H1 (cell line): ENCODE measurements around the gene KRTAP12-3. TPM values are rescaled to one million over a fixed set of nuclear protein-coding genes. Genes with fewer than 3 reads are reported as not detected.
A peak's percentile ranks its signal among the peaks of the same experiment; 100 is the strongest.

Source experiments
- CTCF ChIA-PET: fragments of 300-600 bp; sonication (Branson Sonifier 250); formaldehyde crosslinking; loops from one replicate; lab custom pipeline; 2021; ENCODE audit not compliant: partially characterized antibody; lab: Charles Lee
- POLR2A ChIA-PET: fragments of 300-600 bp; sonication (Branson Sonifier 250); formaldehyde crosslinking; loops from one replicate; lab custom pipeline; 2021; ENCODE audit warnings: inconsistent platforms; ENCODE audit not compliant: partially characterized antibody; lab: Charles Lee
- DNase-seq, 2 experiments: peaks; one replicate each; pipeline versions ENCODE4 v3.0.0 to v3.0.0-alpha.2; 2010 to 2022; ENCODE audit warnings: low spot score in 2 of 2, low read depth in 1 of 2, mixed read lengths in 1 of 2
- FAIRE-seq: peaks from 2 replicates; lab custom pipeline; 2011; peaks lifted over from hg19 to GRCh38; lab: Jason Lieb, UNC
- H2AFZ ChIP-seq: 2 replicates; pipeline ENCODE4 v1.8.1; 2012; ENCODE audit warnings: low read length, inconsistent platforms
- H2AK5ac ChIP-seq: 2 replicates; pipeline ENCODE4 v1.6.1; 2013; ENCODE audit warnings: low read depth, low read length
- H2BK120ac ChIP-seq: replicated peaks from 2 replicates; pipeline ENCODE3; 2013; ENCODE audit warnings: low read depth, low read length, inconsistent platforms
- H2BK12ac ChIP-seq: 2 replicates; pipeline ENCODE4 v1.6.1; 2013; ENCODE audit warnings: low read depth, low read length
- H2BK15ac ChIP-seq: 2 replicates; pipeline ENCODE4 v1.6.1; 2013; ENCODE audit warnings: low read length
- H2BK20ac ChIP-seq: 2 replicates; pipeline ENCODE4 v1.6.1; 2013; ENCODE audit warnings: low read length
- H2BK5ac ChIP-seq: 2 replicates; pipeline ENCODE4 v1.6.1; 2013; ENCODE audit warnings: low read depth, low read length
- H3K14ac ChIP-seq: 2 replicates; pipeline ENCODE4 v1.6.1; 2013; ENCODE audit warnings: inconsistent platforms; ENCODE audit not compliant: insufficient read length
- H3K18ac ChIP-seq: 2 replicates; pipeline ENCODE4 v1.6.1; 2013; ENCODE audit warnings: low read length; ENCODE audit errors: extremely low read depth
- H3K23ac ChIP-seq: 2 replicates; pipeline ENCODE4 v1.6.1; 2013; ENCODE audit warnings: inconsistent platforms; ENCODE audit not compliant: insufficient read length
- H3K23me2 ChIP-seq: 2 replicates; pipeline ENCODE4 v1.6.1; 2013; ENCODE audit warnings: low read depth, low read length
- H3K27ac ChIP-seq: 2 replicates; pipeline ENCODE4 v1.6.1; 2011; ENCODE audit warnings: low read depth, low read length, inconsistent platforms
- H3K27me3 ChIP-seq, 4 experiments: replicated peaks in 1 of 4; 1 replicate in 1 of 4; 2 replicates in 3 of 4; pipeline versions ENCODE4 v1.6.1 to v1.8.1; 2011 to 2013; ENCODE audit warnings: low read length in 3 of 4, mild to moderate bottlenecking in 3 of 4, inconsistent platforms in 2 of 4, mixed read lengths in 2 of 4, moderate library complexity in 1 of 4; ENCODE audit not compliant: control insufficient read depth in 3 of 4, insufficient read depth in 3 of 4; ENCODE audit errors: extremely low read depth in 1 of 4
- H3K36me3 ChIP-seq, 4 experiments: 2 replicates each; pipeline versions ENCODE4 v1.6.1 to v1.8.1; 2011 to 2013; ENCODE audit warnings: mild to moderate bottlenecking in 4 of 4, low read length in 3 of 4, moderate library complexity in 2 of 4, control low read depth in 1 of 4, inconsistent platforms in 1 of 4; ENCODE audit not compliant: insufficient read depth in 4 of 4, control insufficient read depth in 2 of 4
- H3K4ac ChIP-seq: replicated peaks from 2 replicates; pipeline ENCODE3; 2013; ENCODE audit warnings: low read length, low read depth, mixed read lengths, inconsistent platforms; ENCODE audit not compliant: insufficient read length
- H3K4me1 ChIP-seq, 4 experiments: replicated peaks in 1 of 4; 1 replicate in 1 of 4; 2 replicates in 3 of 4; pipeline versions ENCODE4 v1.6.1 to v1.8.1; 2011 to 2013; ENCODE audit warnings: low read length in 3 of 4, inconsistent platforms in 2 of 4, mixed read lengths in 1 of 4; ENCODE audit not compliant: insufficient read depth in 4 of 4, control insufficient read depth in 3 of 4
- H3K4me2 ChIP-seq, 2 experiments: 2 replicates each; pipeline versions ENCODE4 v1.6.1 to v1.8.1; 2011 to 2013; ENCODE audit warnings: low read depth in 2 of 2, low read length in 2 of 2, control low read depth in 1 of 2, inconsistent platforms in 1 of 2, mild to moderate bottlenecking in 1 of 2; ENCODE audit not compliant: insufficient read depth in 1 of 2
- H3K4me3 ChIP-seq, 4 experiments: fragments of 200-600, 300-600 bp in 1 of 4; sonication (generic), shearing (Covaris generic), sonication (Bioruptor Twin) in 1 of 4; 2 replicates each; pipeline versions ENCODE4 v1.5.1 to v1.8.1; 2011 to 2016; ENCODE audit warnings: low read length in 4 of 4, low read depth in 3 of 4, control low read depth in 2 of 4, inconsistent platforms in 2 of 4, mild to moderate bottlenecking in 2 of 4, mixed read lengths in 1 of 4, moderate library complexity in 1 of 4; ENCODE audit not compliant: insufficient read depth in 2 of 4; ENCODE audit errors: extremely low read depth in 1 of 4
- H3K56ac ChIP-seq: replicated peaks from 2 replicates; pipeline ENCODE3; 2013; ENCODE audit warnings: low read depth, mild to moderate bottlenecking, mixed read lengths, low read length, inconsistent platforms; ENCODE audit not compliant: insufficient read length
- H3K79me1 ChIP-seq: 2 replicates; pipeline ENCODE4 v1.6.1; 2013; ENCODE audit warnings: low read depth, low read length, control low read depth
- H3K79me2 ChIP-seq, 2 experiments: 2 replicates each; pipeline versions ENCODE4 v1.6.1 to v1.8.1; 2012 to 2013; ENCODE audit warnings: low read length in 2 of 2, mild to moderate bottlenecking in 2 of 2, inconsistent platforms in 1 of 2; ENCODE audit not compliant: insufficient read depth in 2 of 2, control insufficient read depth in 1 of 2
- H3K9ac ChIP-seq, 4 experiments: replicated peaks in 1 of 4; 1 replicate in 1 of 4; 2 replicates in 3 of 4; pipeline versions ENCODE4 v1.6.1 to v1.8.1; 2011 to 2013; ENCODE audit warnings: low read depth in 3 of 4, low read length in 3 of 4, control low read depth in 2 of 4, mild to moderate bottlenecking in 2 of 4, moderate library complexity in 2 of 4, inconsistent platforms in 1 of 4; ENCODE audit errors: extremely low read depth in 1 of 4
- H3K9me3 ChIP-seq, 2 experiments: 2 replicates each; pipeline versions ENCODE4 v1.6.1 to v1.8.1; 2012 to 2013; ENCODE audit warnings: mild to moderate bottlenecking in 2 of 2, moderate library complexity in 2 of 2, control low read depth in 1 of 2, inconsistent platforms in 1 of 2, low read depth in 1 of 2, low read length in 1 of 2, mixed read lengths in 1 of 2; ENCODE audit not compliant: insufficient read depth in 2 of 2
- H4K20me1 ChIP-seq, 2 experiments: replicated peaks in 1 of 2; 2 replicates each; pipeline versions ENCODE3 to v1.8.1; 2011 to 2013; ENCODE audit warnings: inconsistent platforms in 2 of 2, low read length in 2 of 2, mild to moderate bottlenecking in 1 of 2; ENCODE audit not compliant: insufficient read depth in 2 of 2, control insufficient read depth in 1 of 2
- H4K5ac ChIP-seq: 2 replicates; pipeline ENCODE4 v1.6.1; 2013; ENCODE audit warnings: low read length, low read depth, mixed read lengths, inconsistent platforms; ENCODE audit not compliant: insufficient read length
- H4K8ac ChIP-seq: 2 replicates; pipeline ENCODE4 v1.8.0; 2013; ENCODE audit warnings: mild to moderate bottlenecking, moderate library complexity, low read length, inconsistent platforms; ENCODE audit not compliant: insufficient read depth; ENCODE audit errors: extremely low read depth
- H4K91ac ChIP-seq: replicated peaks from 2 replicates; pipeline ENCODE3; 2013; ENCODE audit warnings: low read length, mixed read lengths, inconsistent platforms; ENCODE audit not compliant: insufficient read length
- CHD2 ChIP-seq: IDR thresholded peaks from 2 replicates; pipeline ENCODE4 v1.6.1; 2012; ENCODE audit warnings: low read length, improper control_type of control experiment
- CTBP2 ChIP-seq: IDR thresholded peaks from 2 replicates; pipeline ENCODE4 v1.7.0; 2011; ENCODE audit warnings: borderline replicate concordance, mild to moderate bottlenecking, moderate library complexity, mixed read lengths, low read length; ENCODE audit not compliant: insufficient read depth, insufficient read length
- JUN ChIP-seq: IDR thresholded peaks from 2 replicates; pipeline ENCODE4 v1.6.1; 2011; ENCODE audit warnings: low read depth, mild to moderate bottlenecking, improper control_type of control experiment, low read length
- KDM4A ChIP-seq: IDR thresholded peaks from one replicate; pipeline ENCODE4 v1.7.1; 2012; ENCODE audit warnings: low read depth, mild to moderate bottlenecking, moderate library complexity, low read length, inconsistent platforms; ENCODE audit not compliant: severe bottlenecking
- SIN3A ChIP-seq, 2 experiments: IDR thresholded peaks in 1 of 2; conservative IDR thresholded peaks in 1 of 2; 2 replicates each; pipeline ENCODE4 v1.6.1; 2011 to 2012; ENCODE audit warnings: low read length in 2 of 2, improper control_type of control experiment in 1 of 2, low read depth in 1 of 2, mild to moderate bottlenecking in 1 of 2
- SP4 ChIP-seq: IDR thresholded peaks from 2 replicates; pipeline ENCODE4 v1.6.1; 2012; ENCODE audit warnings: low read length, inconsistent platforms
- TBP ChIP-seq: IDR thresholded peaks from 2 replicates; pipeline ENCODE4 v1.6.1; 2011; ENCODE audit warnings: low read depth, low read length, improper control_type of control experiment
- YY1 ChIP-seq: IDR thresholded peaks from 2 replicates; pipeline ENCODE4 v1.6.1; 2011; ENCODE audit warnings: low read depth, mild to moderate bottlenecking, low read length
- WGBS, 2 experiments: shearing (Covaris generic) in 1 of 2; methylation state at CpG; one replicate each; pipeline versions ENCODE4 v1.1.6 to v1.1.7; 2013 to 2015; ENCODE audit warnings: low lambda C conversion rate in 2 of 2, mixed read lengths in 2 of 2, inconsistent platforms in 1 of 2, low coverage in 1 of 2, missing lambda C conversion rate in 1 of 2; ENCODE audit not compliant: insufficient replicate concordance in 2 of 2, insufficient coverage in 1 of 2, insufficient read length in 1 of 2; ENCODE audit errors: extremely low coverage in 1 of 2, missing lambda C conversion rate in 1 of 2; 5-methylcytosine and 5-hydroxymethylcytosine counted together
- polyA plus RNA-seq, 7 experiments: library from polyadenylated mRNA; depleted of rRNA in 3 of 7; stranded (reverse) in 5 of 7; unstranded in 2 of 7; fragments of >200 nt in 5 of 7; fragments of 200-250 nt in 2 of 7; gene quantifications; 1 replicate in 5 of 7; 2 replicates in 1 of 7; 4 replicates in 1 of 7; pipeline versions ENCODE4 v1.2.1 to v1.2.3, GENCODE V29; 2011 to 2013; ENCODE audit warnings: missing spikeins in 2 of 7, mixed read lengths in 2 of 7
- total RNA-seq: library from RNA; stranded (reverse); fragmentation: NEBNext Ultra II Directional; extraction: Animal tissue kit (Norgen Biotek cat#: 25700); gene quantifications from 2 replicates; pipeline ENCODE4 v1.2.1, GENCODE V29; 2021
- TF ChIP-seq, protein P1 (sequence below): IDR thresholded peaks from 2 replicates; pipeline ENCODE4 v1.6.1; 2012; ENCODE audit warnings: inconsistent platforms
- TF ChIP-seq, protein P2 (sequence below): IDR thresholded peaks from 2 replicates; pipeline ENCODE4 v1.6.1; 2011; ENCODE audit warnings: low read depth, mild to moderate bottlenecking, low read length; ENCODE audit not compliant: insufficient read depth

KRTAP12-3 gene
- total and polyA plus RNA-seq, 2 of the 8 experiments (the other 6 are each of a cell fraction or from before 2014, with no cell fraction given), result not detected

DNA sequence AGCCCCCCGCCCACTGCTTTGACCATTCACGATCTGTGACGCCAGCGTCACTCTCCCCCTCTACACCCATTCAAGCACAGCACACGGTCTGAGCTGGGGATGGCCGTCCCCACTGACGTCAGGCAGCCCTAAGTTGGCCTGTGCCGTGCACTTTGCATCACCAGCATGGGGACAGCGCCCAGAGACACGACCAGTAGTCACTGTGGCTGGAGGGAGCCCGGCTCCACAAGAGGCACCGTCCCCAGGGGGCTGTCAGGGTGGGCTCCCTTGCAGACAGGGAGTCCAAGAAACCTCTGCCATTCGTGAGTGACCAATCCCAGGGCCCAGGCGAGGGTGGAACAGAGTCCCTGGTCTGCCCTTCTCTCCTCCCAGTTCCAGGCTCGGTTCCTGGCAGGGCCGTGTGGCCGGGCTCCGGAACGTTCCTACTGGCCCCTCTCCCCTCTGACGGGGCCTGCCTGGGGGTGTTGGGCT is 43.5 kb upstream of the KRTAP12-3 start:
- H4K8ac ChIP-seq, result peak overlapping the region; percentile 82
- H3K23me2 ChIP-seq, result no peaks in the 10 kb centered on the region
- no peak overlapping the region for H3K4me3 ChIP-seq
- peaks cover 0 to 1% of the 10 kb centered on the region in 2 experiments for H4K20me1 ChIP-seq
- no peak overlapping the region for H3K9ac ChIP-seq
- TF ChIP-seq, protein P1, sequence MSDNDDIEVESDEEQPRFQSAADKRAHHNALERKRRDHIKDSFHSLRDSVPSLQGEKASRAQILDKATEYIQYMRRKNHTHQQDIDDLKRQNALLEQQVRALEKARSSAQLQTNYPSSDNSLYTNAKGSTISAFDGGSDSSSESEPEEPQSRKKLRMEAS, result no peak
- TF ChIP-seq SIN3A (conservative IDR thresholded peaks at IDR 0.05 in 1 of 2, IDR thresholded peaks at IDR 0.05 in 1 of 2; ENCODE audit: low read depth in 1 of 2, low read length in 2 of 2) (no peak), TBP (no peak), YY1 (no peak), KDM4A (no peak), CHD2 (no peak), CTBP2 (no peak), SP4 (no peak), JUN (no peak)
- TF ChIP-seq, protein P2, sequence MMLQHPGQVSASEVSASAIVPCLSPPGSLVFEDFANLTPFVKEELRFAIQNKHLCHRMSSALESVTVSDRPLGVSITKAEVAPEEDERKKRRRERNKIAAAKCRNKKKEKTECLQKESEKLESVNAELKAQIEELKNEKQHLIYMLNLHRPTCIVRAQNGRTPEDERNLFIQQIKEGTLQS, result no peak
- H3K27ac ChIP-seq, result no peak overlapping the region
- H3K23ac ChIP-seq, result no peak overlapping the region
- no peak for FAIRE-seq
- H4K91ac ChIP-seq, result peak overlapping the region; percentile 42
- H3K79me1 ChIP-seq, result no peaks in the 10 kb centered on the region; the same call in 1 of the 2 replicates
- H3K79me2 ChIP-seq, result no peaks in the 10 kb centered on the region
- no peak overlapping the region for H3K14ac ChIP-seq
- peak overlapping the region; percentile 71; the same call in 1 of the 2 replicates for H2BK12ac ChIP-seq
- no peak overlapping the region for H2BK120ac ChIP-seq
- peak overlapping the region; percentile 26; the same call in 1 of the 2 replicates for H2BK5ac ChIP-seq
- peak in 1 of 2 experiments; percentile 41 for DNase-seq
- H4K5ac ChIP-seq, result no peak overlapping the region
- no peaks in the 10 kb centered on the region for H3K36me3 ChIP-seq
- H2BK20ac ChIP-seq, result peak overlapping the region; percentile 61; the same call in 1 of the 2 replicates
- peaks cover 19 to 22% of the 10 kb centered on the region in 2 experiments for H3K9me3 ChIP-seq
- 91% methylated on average over 20 of the region's 20 CpGs; no CpG with 5 or more reads in 1 of the 2 experiments for WGBS, 2 experiments
- ChIA-PET POLR2A (no interaction called here), CTCF (interaction anchor here (0.5 to 1.1 kb wide), 4 partner anchors 12 to 1043 kb away, joined by 3 to 4 read pairs (median 3); partner anchors contain the start of gene KRTAP10-5)
- no peak overlapping the region for H2AFZ ChIP-seq
- H3K18ac ChIP-seq, result no peak overlapping the region
- H2AK5ac ChIP-seq, result no peak overlapping the region
- peaks cover 0 to 6% (median 2%) of the 10 kb centered on the region in 4 experiments; a peak in 4 of 7 replicates for H3K4me1 ChIP-seq
- no peak overlapping the region for H2BK15ac ChIP-seq
- no peaks in the 10 kb centered on the region for H3K27me3 ChIP-seq
- no peak overlapping the region for H3K56ac ChIP-seq
- H3K4ac ChIP-seq, result no peak overlapping the region
- no peak overlapping the region for H3K4me2 ChIP-seq
